DMS114 treated with DMSO at 0.1 percent for 48 hours (cell line): Measurements from ENCODE around the gene TRIP12.
"Not testable (repeated sequence)": the region's sequence is repeated elsewhere in the genome, so short reads cannot be mapped to it uniquely, and the experiment has no call there.

Experiments used
- DNase-seq: peaks from one replicate; lab custom pipeline; 2025; ENCODE audit not compliant: unreplicated experiment; lab: John Stamatoyannopoulos, UW

Gene TRIP12

DNA sequence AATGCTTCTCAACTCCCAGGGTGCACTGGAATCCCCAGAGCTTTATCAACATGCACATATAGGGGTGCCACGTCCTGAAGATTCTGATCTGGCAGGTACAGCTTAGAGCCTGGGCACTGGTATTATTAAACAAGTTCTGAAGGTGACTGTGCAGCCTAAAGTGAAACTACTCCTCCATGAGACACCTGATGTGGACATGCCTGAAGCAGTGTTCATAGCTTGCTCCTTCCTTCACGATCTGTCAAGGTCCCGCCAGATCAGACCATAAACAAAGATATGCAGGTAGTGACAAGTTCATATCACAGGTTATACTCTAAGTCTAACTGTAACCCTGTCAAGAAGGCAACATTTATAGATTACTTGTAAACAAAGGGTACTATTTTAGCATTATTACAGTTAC, 142.2 kb downstream of the TRIP12 start:
- DNase-seq = no peak

GRCh38 chr2:229777716-229778115, 144.1 kb downstream of the TRIP12 start:
- no peak for DNase-seq

GRCh38 chr2:229775614-229776313, 146.0 kb downstream of the TRIP12 start:
- DNase-seq = no peak

GRCh38 chr2:229774237-229774636, 147.6 kb downstream of the TRIP12 start:
- no peak for DNase-seq

- DNase-seq = no peak
Measured at GRCh38 chr2:229768235-229768634, 153.6 kb downstream of the TRIP12 start.

DNA sequence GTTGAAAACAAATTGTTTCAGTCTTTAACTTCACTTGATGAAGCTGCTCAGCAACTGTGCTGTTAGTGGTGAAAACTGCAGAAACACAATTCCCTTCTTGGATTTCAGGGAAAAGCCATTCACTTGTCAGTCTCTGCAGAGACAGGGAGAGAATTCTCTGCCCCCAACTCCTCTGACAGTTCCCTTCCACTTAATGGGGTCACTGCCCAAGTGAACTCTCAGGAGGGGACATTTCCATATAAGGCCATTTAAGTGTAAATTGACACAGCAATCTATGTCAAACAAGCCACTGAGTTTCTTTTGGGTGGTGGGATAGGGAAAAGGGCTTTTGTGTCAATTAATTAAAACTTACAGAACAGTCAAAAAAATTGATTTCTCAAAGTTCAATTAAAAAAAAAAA, 156.1 kb downstream of the TRIP12 start:
- DNase-seq = no peak

- DNase-seq = no peak
Measured at GRCh38 chr2:229761663-229762062, 160.1 kb downstream of the TRIP12 start.

DNA sequence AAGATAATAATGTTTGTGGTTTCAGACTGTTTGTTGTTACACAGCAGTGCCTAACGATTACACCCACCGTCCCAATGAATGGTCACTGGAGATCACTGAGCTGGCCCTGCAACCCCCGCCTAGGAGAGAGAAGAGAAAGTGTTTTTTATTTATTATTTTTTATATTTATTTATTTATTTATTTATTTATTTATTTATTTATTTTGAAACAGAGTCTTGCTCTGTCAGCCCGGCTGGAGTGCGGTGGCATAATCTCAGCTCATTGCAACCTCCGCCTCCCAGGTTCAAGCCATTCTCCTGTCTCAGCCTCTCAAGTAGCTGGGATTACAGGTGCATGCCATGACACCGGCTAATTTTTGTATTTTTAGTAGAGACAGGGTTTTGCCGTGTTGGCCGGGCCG, 164.3 kb downstream of the TRIP12 start:
- not testable (repeated sequence) for DNase-seq

DNA sequence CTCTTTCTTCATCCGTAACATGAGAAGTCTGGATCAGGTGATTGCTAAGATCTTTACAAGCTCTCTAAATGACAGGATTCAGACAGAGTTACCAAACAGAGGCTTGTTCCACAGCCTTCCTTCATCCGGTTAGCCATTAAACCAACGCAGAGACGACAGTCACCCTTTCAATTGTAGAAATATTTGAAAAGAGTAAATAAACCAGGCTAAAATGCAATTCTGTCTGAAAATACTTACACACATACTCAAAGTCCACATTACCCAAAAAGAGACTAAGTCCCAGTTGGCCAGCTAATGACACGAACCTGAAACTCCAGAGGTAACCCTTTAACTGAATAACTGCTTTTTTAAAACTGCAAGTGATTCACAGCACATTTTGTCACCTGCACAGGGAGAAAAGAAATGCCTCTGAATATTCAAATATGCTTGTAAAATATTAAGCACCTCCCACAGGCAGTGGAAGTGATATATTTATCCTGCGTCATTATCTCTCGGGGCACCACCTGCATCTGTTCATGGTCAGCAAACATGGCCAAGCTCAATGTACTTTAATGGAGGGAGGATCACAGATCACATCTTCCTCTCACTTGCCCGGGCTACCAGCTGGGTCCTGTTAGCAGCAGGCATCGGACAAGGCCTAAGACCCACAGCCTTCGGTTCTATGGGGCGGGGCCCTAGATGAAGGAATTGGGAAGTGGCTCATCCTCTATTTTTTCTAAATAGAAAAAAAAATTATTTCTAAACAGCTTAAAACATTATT, 168.7 kb downstream of the TRIP12 start:
- DNase-seq = no peak

DNA sequence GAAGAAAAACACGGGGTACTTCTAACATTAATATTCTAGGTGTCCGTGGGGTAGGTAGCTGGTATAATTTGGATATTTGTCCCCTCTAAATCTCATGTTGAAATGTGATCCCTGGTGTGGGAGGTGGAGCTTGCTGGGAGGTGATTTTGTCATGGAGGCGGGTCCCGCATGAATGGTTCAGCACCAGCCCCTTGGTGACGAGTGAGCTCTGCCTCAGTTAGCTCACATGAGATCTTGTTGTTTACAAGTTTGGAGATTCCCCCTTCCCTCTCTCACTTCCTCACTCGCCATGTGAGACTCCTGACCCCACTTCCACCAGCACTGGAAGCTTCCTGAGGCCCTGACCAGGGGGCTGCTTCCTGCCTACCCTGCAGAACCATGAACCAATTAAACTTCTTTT, 172.0 kb downstream of the TRIP12 start:
- no peak for DNase-seq

GRCh38 chr2:229748950-229749349, 172.9 kb downstream of the TRIP12 start:
- no peak for DNase-seq

GRCh38 chr2:229742691-229743090, 179.1 kb downstream of the TRIP12 start:
- DNase-seq = not testable (repeated sequence)

DNA sequence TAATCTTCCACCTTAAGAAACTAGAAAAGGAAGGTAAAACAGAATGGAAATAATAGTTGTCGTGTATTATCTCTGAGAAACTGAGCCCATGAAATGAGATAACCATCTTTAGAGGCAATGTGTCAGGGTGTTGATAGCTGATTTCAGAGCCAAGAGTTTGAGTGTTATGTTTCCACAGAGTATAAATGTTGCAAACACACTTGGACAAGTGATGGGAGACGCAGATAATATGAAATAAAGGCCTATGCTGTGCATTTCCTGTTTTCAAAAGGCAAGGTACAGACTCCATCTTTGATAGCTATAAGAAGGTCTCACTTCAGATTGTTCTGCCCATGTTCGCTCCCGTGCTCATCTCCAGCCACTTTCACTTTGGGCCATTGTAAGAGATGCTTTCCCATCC, 181.5 kb downstream of the TRIP12 start:
- DNase-seq = no peak

DNA sequence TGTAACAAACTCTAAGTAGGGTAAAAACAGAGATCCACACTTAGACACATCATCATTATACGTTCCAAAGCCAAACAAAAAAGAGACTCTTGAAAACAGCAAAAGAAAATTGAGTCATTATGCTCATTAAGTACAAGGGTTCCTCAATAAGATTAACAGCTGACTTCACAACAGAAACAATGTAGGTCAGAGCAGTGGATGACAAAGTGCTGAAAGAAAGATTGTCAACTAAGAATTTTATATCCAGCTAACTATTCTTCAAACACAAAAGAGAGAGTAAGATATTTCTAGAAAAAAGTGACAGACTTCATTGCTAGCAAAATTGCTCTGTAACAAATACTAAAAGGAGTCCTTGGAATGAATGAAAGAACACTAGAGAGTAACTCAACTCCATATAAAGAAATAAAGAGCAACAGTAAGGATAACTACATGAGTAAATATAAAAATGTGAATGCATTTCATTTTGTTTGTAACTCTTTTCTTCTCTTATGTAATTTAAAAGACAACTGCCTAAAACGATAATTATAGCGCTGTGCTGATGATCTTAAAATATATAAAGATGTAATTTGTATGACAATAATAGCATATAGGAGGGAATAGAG, 183.7 kb downstream of the TRIP12 start:
- no peak for DNase-seq

GRCh38 chr2:229734410-229734809, 187.4 kb downstream of the TRIP12 start:
- DNase-seq = no peak

DNA sequence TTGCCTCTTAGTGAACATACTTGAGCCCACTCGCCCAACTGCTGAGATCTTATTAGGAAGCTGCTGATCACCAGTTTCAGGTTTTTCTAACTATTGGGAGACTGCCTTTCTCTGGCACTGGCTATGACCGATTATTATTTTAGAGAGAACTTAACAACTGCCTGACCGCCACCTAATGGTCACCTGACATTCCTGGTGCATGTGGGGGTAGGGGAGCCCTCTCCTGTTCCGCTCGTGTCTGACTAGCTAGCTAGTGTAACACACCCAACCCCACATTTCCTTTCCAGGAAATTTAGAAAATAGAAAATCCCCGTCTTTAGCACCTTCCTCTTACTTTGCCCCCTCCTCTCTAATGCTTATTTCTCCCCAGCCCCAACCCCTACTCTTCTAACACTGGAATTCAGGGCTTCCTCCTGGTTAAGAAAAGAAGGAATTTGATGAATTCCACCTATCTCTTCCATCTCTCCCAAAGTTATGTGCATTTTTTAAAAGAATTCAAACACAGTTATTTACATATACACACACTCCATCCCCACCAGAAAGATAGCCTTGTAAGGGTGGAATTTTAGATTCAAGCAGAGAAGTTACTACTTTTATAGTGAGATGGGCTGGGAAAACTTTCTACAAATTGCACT, 188.1 kb downstream of the TRIP12 start:
- no peak for DNase-seq

DNA sequence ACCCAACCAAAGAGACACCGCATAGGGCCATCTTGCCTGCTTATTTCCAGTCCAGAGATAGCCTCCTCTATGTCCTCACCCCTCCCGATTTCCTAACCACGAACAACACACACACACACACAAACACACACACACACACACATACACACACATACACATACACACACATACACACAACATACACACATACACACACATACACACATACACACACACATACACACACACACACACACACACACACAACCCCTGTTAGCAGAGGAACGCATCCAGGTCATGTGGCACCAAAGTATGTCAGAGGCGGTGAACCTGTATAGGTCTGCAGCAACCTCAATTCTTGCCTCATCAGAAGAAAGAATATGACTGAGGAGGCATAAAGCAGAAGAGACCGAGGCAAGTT, 188.9 kb downstream of the TRIP12 start:
- DNase-seq = no peak

GRCh38 chr2:229731916-229732315, 189.9 kb downstream of the TRIP12 start:
- DNase-seq = no peak

- DNase-seq = no peak
Measured at GRCh38 chr2:229731363-229731762, 190.4 kb downstream of the TRIP12 start.

DNA sequence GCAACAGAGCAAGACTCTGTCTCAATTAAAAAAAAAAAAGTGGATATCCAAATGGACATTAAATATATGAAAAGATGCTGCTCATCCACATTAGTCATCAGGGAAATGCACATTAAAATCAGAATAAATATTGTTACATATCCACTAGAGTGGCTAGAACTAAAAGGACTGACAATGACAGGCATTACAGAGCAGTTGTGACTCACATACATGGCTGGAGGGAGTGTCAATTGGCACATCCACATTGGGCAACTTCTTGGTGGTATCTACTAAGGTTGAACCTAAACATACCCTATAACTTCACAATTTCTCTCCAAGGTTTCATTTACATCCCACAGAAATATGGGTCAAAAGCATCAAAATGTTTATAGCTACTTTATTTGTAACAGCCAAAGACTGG, 193.4 kb downstream of the TRIP12 start:
- no peak for DNase-seq

DNA sequence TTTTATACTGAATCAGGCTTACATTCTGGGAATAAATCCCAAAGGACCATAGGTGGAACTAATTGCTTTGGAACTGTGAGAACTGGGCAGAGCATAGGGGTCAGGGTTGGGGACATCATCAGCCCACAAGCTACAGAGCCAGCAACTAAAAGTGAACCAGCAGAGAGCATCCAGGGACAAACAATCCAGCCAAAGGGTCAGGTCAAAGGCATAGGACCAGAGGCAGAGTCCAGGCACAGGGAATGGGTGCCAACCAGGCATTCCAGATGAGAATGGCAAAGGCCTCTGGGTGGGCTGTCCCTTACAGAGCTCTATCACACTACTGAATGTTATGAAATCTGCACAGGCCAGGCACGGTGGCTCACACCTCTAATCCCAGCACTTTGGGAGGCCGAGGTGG, 195.2 kb downstream of the TRIP12 start:
- no peak for DNase-seq
